SIG-M5 treated with dmso at 0.1 percent for 504 hours (cell line): ENCODE results near the gene PDE11A.
"Not testable (repeated sequence)": the region's sequence is repeated elsewhere in the genome, so short reads cannot be mapped to it uniquely, and the experiment has no call there.

Experiments
- DNase-seq: peaks from one replicate; lab custom pipeline; 2025; ENCODE audit not compliant: unreplicated experiment; lab: John Stamatoyannopoulos, UW

Gene PDE11A

GRCh38 chr2:178072383-178073301 lies at the start of gene PDE11A:
Gene PDE11A, minus strand, starts transcription at chr2:178072777. Its CDS starts 340 bp downstream, at chr2:178072437.
- peak; percentile 16 for DNase-seq

GRCh38 chr2:178119179-178119922 lies 46.8 kb upstream of the PDE11A start:
- no peak for DNase-seq

DNA sequence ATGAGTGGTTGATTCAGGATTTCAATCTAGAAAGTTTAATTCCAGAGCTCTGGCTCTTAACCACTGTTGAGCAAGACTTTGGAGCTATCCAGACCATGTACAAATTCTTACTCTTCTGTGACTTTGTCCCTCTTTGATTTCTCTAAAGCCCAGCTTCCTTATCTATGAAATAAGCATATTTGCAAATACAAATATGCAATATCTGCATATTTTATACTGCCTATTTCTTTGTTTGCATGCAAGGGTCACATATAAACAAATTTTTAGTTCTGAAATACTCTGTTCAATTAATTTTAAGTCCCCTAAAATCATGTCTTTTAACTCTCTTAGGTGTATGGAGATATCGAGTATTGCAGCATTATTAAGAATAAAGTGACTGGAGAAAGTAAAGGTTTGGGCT lies 45.1 kb upstream of the PDE11A start:
- no peak for DNase-seq

- no peak for DNase-seq
These were observed 42.7 kb upstream of the PDE11A start for GRCh38 chr2:178115271-178115670.

DNA sequence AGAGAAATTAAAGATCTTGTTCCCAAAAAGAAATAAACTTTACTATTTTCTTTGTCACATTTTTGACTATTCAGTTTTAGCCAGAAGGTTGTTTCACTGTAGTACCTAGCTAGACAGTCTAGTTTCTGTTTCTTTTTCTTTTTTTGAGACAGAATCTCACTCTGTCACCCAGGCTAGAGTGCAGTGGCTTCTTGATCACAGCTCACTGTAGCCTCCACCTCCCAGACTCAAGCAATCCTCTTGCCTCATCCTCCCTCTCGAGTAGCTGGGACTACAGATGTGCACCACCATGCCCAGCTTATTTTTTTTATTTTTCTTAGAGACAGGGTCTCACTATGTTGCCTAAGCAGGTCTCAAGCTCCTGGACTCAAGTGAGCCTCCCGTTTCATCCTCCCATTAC lies 41.9 kb upstream of the PDE11A start:
- no peak for DNase-seq

DNA sequence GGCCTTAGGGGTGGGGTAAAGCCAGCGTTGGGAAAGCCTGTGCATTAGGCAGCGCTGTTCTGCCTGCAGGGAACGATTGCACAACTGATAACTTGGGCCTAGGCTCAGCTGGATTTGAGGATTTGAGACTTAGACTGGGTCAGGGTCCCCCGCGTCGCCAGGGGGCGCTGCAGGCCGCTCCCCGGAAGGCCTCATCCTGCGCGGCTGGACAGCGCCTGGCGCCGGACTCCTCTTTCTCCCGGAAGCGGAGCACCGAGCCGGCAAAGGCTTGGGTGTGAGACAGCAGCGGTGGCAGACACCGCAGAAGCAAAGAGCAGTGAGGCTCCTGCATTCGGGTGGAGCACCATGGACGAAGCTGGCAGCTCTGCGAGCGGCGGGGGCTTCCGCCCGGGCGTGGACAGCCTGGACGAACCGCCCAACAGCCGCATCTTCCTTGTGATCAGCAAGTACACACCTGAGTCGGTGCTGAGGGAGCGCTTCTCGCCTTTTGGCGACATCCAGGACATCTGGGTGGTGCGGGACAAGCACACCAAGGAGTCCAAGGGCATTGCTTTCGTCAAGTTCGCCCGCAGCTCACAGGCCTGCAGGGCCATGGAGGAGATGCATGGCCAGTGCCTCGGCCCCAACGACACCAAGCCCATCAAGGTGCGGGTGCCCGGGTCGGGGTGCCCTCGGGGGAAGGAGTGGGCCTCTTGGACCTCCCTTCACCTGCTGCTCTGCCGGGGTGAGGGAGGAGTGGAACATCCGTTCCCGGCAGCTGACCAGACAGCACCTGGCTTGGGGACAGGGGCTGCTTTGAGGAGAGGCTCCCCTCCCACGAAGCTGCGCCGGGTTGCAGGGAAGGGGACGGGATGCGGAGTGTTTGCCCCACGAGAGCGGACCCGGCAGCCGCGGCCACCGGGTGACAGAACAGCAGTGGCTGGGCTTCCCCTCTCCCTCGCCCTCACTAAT lies 39.9 kb upstream of the PDE11A start, which contains the start of gene RBM45:
TSS of gene RBM45 (plus strand) at position 236 of the 951 bp plus-strand sequence. CDS start at position 346, 110 bp downstream.
- peak; percentile 93 for DNase-seq

- DNase-seq, result no peak
These were observed 39.2 kb upstream of the PDE11A start for GRCh38 chr2:178111743-178112142.

- no peak for DNase-seq
These were observed 38.1 kb upstream of the PDE11A start for GRCh38 chr2:178110681-178111080.

DNA sequence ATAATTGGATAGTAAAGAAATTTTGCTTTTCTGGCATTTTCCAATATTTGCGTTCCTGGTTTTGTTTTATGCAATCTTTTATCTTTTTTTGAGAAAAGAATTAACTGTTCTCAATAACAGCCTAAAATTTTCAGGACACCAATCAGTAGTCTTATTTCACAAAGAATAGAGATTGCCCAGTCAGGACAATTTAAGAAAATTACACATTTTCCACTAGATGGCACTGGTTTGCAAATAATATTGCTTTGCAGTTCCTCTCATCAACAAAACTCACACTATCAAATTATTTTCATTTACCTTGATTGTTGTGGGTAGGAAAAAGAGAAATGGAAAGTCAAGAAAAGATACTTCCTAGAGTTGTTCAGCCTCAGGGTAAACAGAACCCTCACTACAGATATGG lies 37.2 kb upstream of the PDE11A start:
- peak; percentile 66 for DNase-seq

GRCh38 chr2:178108176-178108575 lies 35.6 kb upstream of the PDE11A start:
- no peak for DNase-seq

- DNase-seq, result peak; percentile 11
These were observed 33.5 kb upstream of the PDE11A start for GRCh38 chr2:178106053-178106452.

DNA sequence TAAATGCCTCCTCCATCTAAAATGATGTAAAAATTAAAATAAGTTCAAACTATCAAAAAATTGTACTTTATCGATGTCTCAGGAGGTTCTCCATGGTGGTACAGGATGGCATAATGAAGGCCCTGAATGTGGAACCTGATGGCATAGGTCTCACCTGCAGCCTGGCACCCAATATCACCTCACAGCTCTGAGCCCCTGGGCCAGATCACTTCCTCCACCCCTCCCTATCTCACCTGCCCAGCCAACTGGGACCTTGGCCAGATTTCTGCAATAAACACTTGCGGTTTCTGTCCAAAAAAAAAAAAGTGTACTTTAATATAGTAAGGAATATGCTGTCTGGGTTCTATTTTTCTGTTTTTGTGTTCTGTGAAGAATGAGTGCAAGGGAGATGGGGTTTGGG lies 33.0 kb upstream of the PDE11A start:
- no peak for DNase-seq

GRCh38 chr2:178101321-178102079 lies 28.9 kb upstream of the PDE11A start:
- DNase-seq, result no peak

DNA sequence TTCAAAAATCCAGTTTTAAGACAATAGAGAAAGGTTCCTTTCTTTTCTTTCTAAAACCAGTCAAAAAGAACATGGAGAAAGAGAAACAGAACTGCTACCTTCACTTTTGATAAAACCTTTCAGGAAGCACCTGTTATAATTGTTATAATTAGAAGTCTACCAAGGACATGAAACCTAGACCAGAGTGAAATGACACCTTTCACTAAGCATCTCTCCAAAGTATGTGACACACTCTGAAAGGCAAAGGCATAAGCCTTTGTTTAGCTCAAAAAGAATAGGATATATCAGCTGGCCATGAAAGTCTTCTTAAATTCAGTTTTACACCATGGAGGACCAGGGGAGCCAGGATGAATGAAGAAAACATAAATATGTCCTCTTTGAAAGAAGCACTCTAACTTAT lies 20.9 kb upstream of the PDE11A start:
- DNase-seq, result no peak

DNA sequence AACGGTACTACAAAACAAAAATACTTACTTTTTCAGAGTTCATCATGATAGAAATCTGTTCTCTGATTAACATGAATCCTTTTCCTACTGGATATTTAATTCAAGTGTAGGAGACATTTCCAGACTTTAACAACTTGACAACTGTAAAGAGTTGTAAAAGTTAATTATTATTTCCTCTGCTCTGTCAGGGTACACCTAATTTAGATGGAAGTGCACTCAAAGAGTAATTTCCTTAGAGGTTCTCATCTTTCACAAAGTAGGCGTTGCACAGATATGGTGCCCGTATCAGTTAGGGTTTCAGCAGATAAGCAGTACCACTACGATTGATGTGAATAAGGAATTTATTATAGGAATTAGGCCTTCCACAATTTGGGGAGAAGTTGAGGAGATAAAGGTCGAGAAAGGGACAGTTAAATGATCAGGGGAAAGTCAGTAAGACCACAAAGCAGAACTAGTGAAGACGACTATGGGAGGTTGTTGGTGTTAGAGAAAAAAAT lies 16.2 kb upstream of the PDE11A start:
- DNase-seq, result no peak

- peak; percentile 2 for DNase-seq
These were observed 11.7 kb upstream of the PDE11A start for GRCh38 chr2:178084273-178084672.

- DNase-seq, result no peak
These were observed 9.9 kb upstream of the PDE11A start for GRCh38 chr2:178082408-178083045.

- not testable (repeated sequence) for DNase-seq
These were observed 6.7 kb upstream of the PDE11A start for GRCh38 chr2:178079279-178079678.

DNA sequence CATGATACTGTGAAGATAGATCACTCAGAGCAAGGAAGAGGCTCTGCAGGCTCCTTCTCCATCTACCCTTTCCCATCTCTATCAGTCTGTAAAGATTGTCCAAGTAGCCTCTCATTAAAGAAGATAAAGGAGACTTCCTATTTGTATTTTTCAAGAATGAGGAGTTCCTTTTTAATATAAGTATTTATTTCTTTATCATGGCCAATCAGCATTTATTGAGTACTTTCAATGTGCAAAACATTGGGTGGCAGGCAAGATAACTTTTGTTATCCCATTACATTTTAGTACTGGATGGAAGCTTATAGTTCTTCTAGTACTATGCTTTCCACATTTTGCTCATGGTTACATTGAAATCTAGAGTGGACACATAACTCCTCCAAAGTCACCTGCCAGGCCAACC lies 3.6 kb upstream of the PDE11A start:
- DNase-seq, result no peak

- DNase-seq, result no peak
These were observed 2.4 kb upstream of the PDE11A start for GRCh38 chr2:178075006-178075326.
